AG09309 (cell line): Measurements from ENCODE around the gene HOXD9.

Experiments
- DNase-seq: peaks from one replicate; pipeline ENCODE4 v3.0.0-alpha.2; 2010; ENCODE audit warnings: low read depth
- H3K4me3 ChIP-seq: 2 replicates; pipeline ENCODE4 v1.5.1; 2011; ENCODE audit warnings: mild to moderate bottlenecking, low read depth, low read length, moderate library complexity; ENCODE audit not compliant: control insufficient read depth
- TF ChIP-seq, protein P1 (sequence below): IDR thresholded peaks from 2 replicates; pipeline ENCODE4 v1.5.1; 2011; ENCODE audit warnings: mild to moderate bottlenecking, low read depth, low read length, inconsistent platforms; ENCODE audit not compliant: insufficient read depth, control insufficient read depth; ENCODE audit errors: missing control alignments

The HOXD9 gene

GRCh38 chr2:176167398-176167797, 44.9 kb downstream of the HOXD9 start:
- no peak overlapping the region for H3K4me3 ChIP-seq
- DNase-seq: no peak
- TF ChIP-seq, protein P1, sequence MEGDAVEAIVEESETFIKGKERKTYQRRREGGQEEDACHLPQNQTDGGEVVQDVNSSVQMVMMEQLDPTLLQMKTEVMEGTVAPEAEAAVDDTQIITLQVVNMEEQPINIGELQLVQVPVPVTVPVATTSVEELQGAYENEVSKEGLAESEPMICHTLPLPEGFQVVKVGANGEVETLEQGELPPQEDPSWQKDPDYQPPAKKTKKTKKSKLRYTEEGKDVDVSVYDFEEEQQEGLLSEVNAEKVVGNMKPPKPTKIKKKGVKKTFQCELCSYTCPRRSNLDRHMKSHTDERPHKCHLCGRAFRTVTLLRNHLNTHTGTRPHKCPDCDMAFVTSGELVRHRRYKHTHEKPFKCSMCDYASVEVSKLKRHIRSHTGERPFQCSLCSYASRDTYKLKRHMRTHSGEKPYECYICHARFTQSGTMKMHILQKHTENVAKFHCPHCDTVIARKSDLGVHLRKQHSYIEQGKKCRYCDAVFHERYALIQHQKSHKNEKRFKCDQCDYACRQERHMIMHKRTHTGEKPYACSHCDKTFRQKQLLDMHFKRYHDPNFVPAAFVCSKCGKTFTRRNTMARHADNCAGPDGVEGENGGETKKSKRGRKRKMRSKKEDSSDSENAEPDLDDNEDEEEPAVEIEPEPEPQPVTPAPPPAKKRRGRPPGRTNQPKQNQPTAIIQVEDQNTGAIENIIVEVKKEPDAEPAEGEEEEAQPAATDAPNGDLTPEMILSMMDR: no peak

DNA sequence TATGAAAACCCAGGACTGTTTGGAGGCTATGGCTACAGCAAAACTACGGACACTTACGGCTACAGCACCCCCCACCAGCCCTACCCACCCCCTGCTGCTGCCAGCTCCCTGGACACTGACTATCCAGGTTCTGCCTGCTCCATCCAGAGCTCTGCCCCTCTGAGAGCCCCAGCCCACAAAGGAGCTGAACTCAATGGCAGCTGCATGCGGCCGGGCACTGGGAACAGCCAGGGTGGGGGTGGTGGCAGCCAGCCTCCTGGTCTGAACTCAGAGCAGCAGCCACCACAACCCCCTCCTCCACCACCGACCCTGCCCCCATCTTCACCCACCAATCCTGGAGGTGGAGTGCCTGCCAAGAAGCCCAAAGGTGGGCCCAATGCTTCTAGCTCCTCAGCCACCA, 46.7 kb downstream of the HOXD9 start:
- no peak for DNase-seq
- TF ChIP-seq, protein P1: no peak
- H3K4me3 ChIP-seq: no peak overlapping the region

GRCh38 chr2:176169711-176170110, 47.2 kb downstream of the HOXD9 start:
- no peak overlapping the region for H3K4me3 ChIP-seq
- no peak for DNase-seq
- TF ChIP-seq, protein P1: no peak

GRCh38 chr2:176170602-176171305, 48.2 kb downstream of the HOXD9 start:
- TF ChIP-seq, protein P1: no peak
- no peak for DNase-seq
- no peak overlapping the region for H3K4me3 ChIP-seq

DNA sequence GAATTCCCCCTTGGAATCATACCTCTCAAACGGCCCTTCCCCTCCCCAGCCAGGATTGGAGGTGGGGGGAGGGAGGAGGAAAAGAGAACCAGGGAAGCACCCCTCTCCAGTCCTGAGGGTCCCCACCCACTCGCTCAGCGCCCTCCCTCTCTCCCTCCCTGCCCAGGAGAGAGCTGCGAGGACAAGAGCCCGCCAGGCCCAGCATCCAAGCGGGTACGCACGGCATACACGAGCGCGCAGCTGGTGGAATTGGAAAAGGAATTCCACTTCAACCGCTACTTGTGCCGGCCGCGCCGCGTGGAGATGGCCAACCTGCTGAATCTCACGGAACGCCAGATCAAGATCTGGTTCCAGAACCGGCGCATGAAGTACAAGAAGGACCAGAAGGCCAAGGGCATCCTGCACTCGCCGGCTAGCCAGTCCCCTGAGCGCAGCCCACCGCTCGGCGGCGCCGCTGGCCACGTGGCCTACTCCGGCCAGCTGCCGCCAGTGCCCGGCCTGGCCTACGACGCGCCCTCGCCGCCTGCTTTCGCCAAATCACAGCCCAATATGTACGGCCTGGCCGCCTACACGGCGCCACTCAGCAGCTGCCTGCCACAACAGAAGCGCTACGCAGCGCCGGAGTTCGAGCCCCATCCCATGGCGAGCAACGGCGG, 49.0 kb downstream of the HOXD9 start:
- DNase-seq: no peak
- TF ChIP-seq, protein P1: no peak
- no peak overlapping the region for H3K4me3 ChIP-seq

- no peak for DNase-seq
- H3K4me3 ChIP-seq: no peak overlapping the region
- TF ChIP-seq, protein P1: no peak
These were observed 49.7 kb downstream of the HOXD9 start for GRCh38 chr2:176172007-176172894.
